ENCODE data around the gene PLEKHM1. TPM values are rescaled to one million over a fixed set of nuclear protein-coding genes. Genes with fewer than 3 reads are reported as not detected.

Gene PLEKHM1
- total RNA-seq, 4 donors from 2014 or later = 44.0 to 68.9 (median 53.2) TPM

- DNase-seq (ENCODE audit: low spot score) (no peak), ATAC-seq (ENCODE audit: low FRiP score) (no peak)
Observed at GRCh38 chr17:45386178-45386577, 104.3 kb downstream of the PLEKHM1 start.

More at GRCh38 chr17:45386178-45386577, 104.3 kb downstream of the PLEKHM1 start:
- no peak for TF ChIP-seq CTCF (IDR thresholded peaks at IDR 0.05)

Small RNA genes within 50 kb of the gene (small RNA-seq; reads per million reads assigned to genes)
- not detected for gene RF00017

Other genes starting within 250 kb of the PLEKHM1 start
- gene SPATA32, start 228.6 kb downstream of the PLEKHM1 start, total RNA-seq = under 1 TPM in 1 of 4 donors, not detected in 3; 0.65 TPM
- 10 to 100 TPM in 2 of 4 donors, 1 to 10 TPM in 2; 5.4 to 15.9 (median 12.6) TPM for gene MAP3K14, start 173.7 kb downstream of the PLEKHM1 start, total RNA-seq
- 10 to 100 TPM; 13.4 to 52.5 (median 23.7) TPM for gene ARHGAP27, start 57.9 kb downstream of the PLEKHM1 start, total RNA-seq

Data from omental fat pad (tissue), 4 donors.